B cell (primary cell): ENCODE data around the gene PAQR6. TPM values are rescaled to one million over a fixed set of nuclear protein-coding genes. Genes with fewer than 3 reads are reported as not detected.

Experiments used
- ATAC-seq: fragments of 200-7000 bp; cut with Tn5 transposase; one replicate; pipeline ENCODE4 v1.10.0; 2021; ENCODE audit warnings: low read depth, mild to moderate bottlenecking, moderate number of reproducible peaks, moderate library complexity
- CTCF ChIA-PET: fragments of 350-600 bp; sonication (Branson Sonifier 250); formaldehyde crosslinking; loops from one replicate; lab custom pipeline; 2021; ENCODE audit warnings: antibody characterized with exemption, inconsistent platforms; lab: Charles Lee
- POLR2A ChIA-PET: fragments of 350-600 bp; sonication (Branson Sonifier 250); formaldehyde crosslinking; loops from one replicate; lab custom pipeline; 2021; ENCODE audit warnings: antibody characterized with exemption; lab: Charles Lee
- DNase-seq: peaks from one replicate; pipeline ENCODE4 v3.0.0; 2013
- H2AFZ ChIP-seq: 2 replicates; pipeline ENCODE4 v1.6.1; 2012; ENCODE audit warnings: mild to moderate bottlenecking, low read depth, low read length; ENCODE audit not compliant: insufficient read depth, poor library complexity, severe bottlenecking
- H3K27ac ChIP-seq, 2 donors: 1 replicate in 1 of 2; 2 replicates in 1 of 2; pipeline ENCODE4 v1.5.1; 2012 to 2013; ENCODE audit warnings: low read length in 2 of 2, mild to moderate bottlenecking in 2 of 2, moderate library complexity in 1 of 2
- H3K27me3 ChIP-seq, 4 experiments: fragments of 200-600 bp in 1 of 4; sonication (generic) in 1 of 4; replicated peaks in 1 of 4; 1 replicate in 2 of 4; 2 replicates in 2 of 4; pipeline versions ENCODE4 v1.6.1 to v1.7.0; 2013 to 2016; ENCODE audit warnings: low read length in 3 of 4, mild to moderate bottlenecking in 2 of 4, mixed read lengths in 1 of 4, moderate library complexity in 1 of 4; ENCODE audit not compliant: insufficient read depth in 4 of 4, control insufficient read depth in 3 of 4; ENCODE audit errors: control extremely low read depth in 1 of 4
- H3K36me3 ChIP-seq, 2 experiments: replicated peaks in 1 of 2; 1 replicate in 1 of 2; 2 replicates in 1 of 2; pipeline versions ENCODE4 v1.6.1 to v1.7.1; 2013; ENCODE audit warnings: low read length in 1 of 2; ENCODE audit not compliant: insufficient read depth in 2 of 2, control insufficient read depth in 1 of 2; ENCODE audit errors: control extremely low read depth in 1 of 2, extremely low read depth in 1 of 2
- H3K4me1 ChIP-seq, 2 donors: fragments of 200-600 bp in 1 of 2; sonication (generic) in 1 of 2; 1 replicate in 1 of 2; 2 replicates in 1 of 2; pipeline versions ENCODE4 v1.5.1 to v1.6.1; 2013 to 2017; ENCODE audit warnings: low read length in 2 of 2; ENCODE audit not compliant: control insufficient read depth in 2 of 2, insufficient read depth in 2 of 2
- H3K4me2 ChIP-seq: replicated peaks from 2 replicates; pipeline ENCODE3; 2012; ENCODE audit warnings: mild to moderate bottlenecking, low read depth, low read length; ENCODE audit not compliant: poor library complexity, severe bottlenecking
- H3K4me3 ChIP-seq, 5 experiments: fragments of 200-600 bp in 1 of 5; sonication (generic) in 1 of 5; 1 replicate in 3 of 5; 2 replicates in 2 of 5; pipeline versions ENCODE4 v1.5.1 to v1.7.0; 2011 to 2016; ENCODE audit warnings: low read length in 4 of 5, mild to moderate bottlenecking in 4 of 5, low read depth in 2 of 5, control low read depth in 1 of 5, moderate library complexity in 1 of 5; ENCODE audit not compliant: insufficient read depth in 1 of 5; ENCODE audit errors: control extremely low read depth in 1 of 5, extremely low read depth in 1 of 5
- H3K79me2 ChIP-seq: fragments of 200-600 bp; sonication (generic); one replicate; pipeline ENCODE4 v1.6.0; 2016; ENCODE audit warnings: low read length; ENCODE audit not compliant: control insufficient read depth, insufficient read depth
- H3K9ac ChIP-seq: fragments of 200-600 bp; sonication (generic); 2 replicates; pipeline ENCODE4 v1.6.1; 2017; ENCODE audit warnings: mild to moderate bottlenecking, low read length, moderate library complexity
- H3K9me3 ChIP-seq, 3 donors: one replicate each; pipeline versions ENCODE4 v1.6.1 to v1.7.1; 2013; ENCODE audit warnings: low read length in 2 of 3; ENCODE audit not compliant: control insufficient read depth in 2 of 3, insufficient read depth in 1 of 3; ENCODE audit errors: control extremely low read depth in 1 of 3
- H4K20me1 ChIP-seq: 2 replicates; pipeline ENCODE4 v1.6.0; 2012; ENCODE audit warnings: mild to moderate bottlenecking, low read length; ENCODE audit not compliant: insufficient read depth, control insufficient read depth, poor library complexity, severe bottlenecking
- H3K27ac Mint-ChIP-seq: one replicate; pipeline ENCODE4 v1.8.0; 2021; ENCODE audit warnings: mixed read lengths
- H3K27me3 Mint-ChIP-seq: one replicate; pipeline ENCODE4 v1.8.0; 2021; ENCODE audit warnings: mixed read lengths
- H3K4me1 Mint-ChIP-seq: one replicate; pipeline ENCODE4 v1.8.0; 2021; ENCODE audit warnings: mixed read lengths
- H3K4me3 Mint-ChIP-seq: one replicate; pipeline ENCODE4 v1.8.0; 2021; ENCODE audit warnings: mixed read lengths
- H3K9me3 Mint-ChIP-seq: one replicate; pipeline ENCODE4 v1.8.0; 2022; ENCODE audit warnings: mixed read lengths; ENCODE audit not compliant: insufficient read depth
- CTCF ChIP-seq: fragments of 200-600 bp; IDR thresholded peaks from one replicate; pipeline ENCODE4 v1.8.0; 2022; ENCODE audit warnings: antibody characterized with exemption, mild to moderate bottlenecking
- EZH2 ChIP-seq: IDR thresholded peaks from 2 replicates; pipeline ENCODE4 v1.6.1; 2012; ENCODE audit warnings: borderline replicate concordance, low read depth, mild to moderate bottlenecking, moderate library complexity, low read length; ENCODE audit not compliant: insufficient read depth, poor library complexity, severe bottlenecking
- WGBS: methylation state at CpG from one replicate; pipeline ENCODE4 v1.1.5; 2013; ENCODE audit warnings: missing lambda C conversion rate; ENCODE audit not compliant: insufficient coverage; 5-methylcytosine and 5-hydroxymethylcytosine counted together
- intact Hi-C: fragments of 100-400 bp; cut with micrococcal nuclease; formaldehyde crosslinking; loops from one replicate; pipeline ENCODE4 v1.10.0; 2022
- polyA plus RNA-seq: library from polyadenylated mRNA; depleted of rRNA; stranded (reverse); fragments of >200 nt; gene quantifications from 2 replicates; pipeline ENCODE4 v1.2.3, GENCODE V29; 2012
- total RNA-seq, 2 donors: library from RNA; stranded (reverse); fragments of 120-200 nt in 1 of 2; gene quantifications; 1 replicate in 1 of 2; 2 replicates in 1 of 2; pipeline versions ENCODE4 v1.2.3 to v1.2.4, GENCODE V29; 2013 to 2022

The PAQR6 gene
- total and polyA plus RNA-seq, 2 donors (not counting 1 experiment from before 2014, with no cell fraction given) = 1.3 to 1.8 TPM

- H3K4me2 ChIP-seq = no peak overlapping the region
- ATAC-seq (no peak), DNase-seq (no peak)
- intact Hi-C loops = no loop called here
- no peak for TF ChIP-seq CTCF
- TF ChIP-seq EZH2 = no peak
- no peak overlapping the region for H2AFZ ChIP-seq
- 100% methylated on average over 1 of the region's 1 CpG for WGBS
- H3K36me3 ChIP-seq = peaks cover 6 to 32% of the 10 kb centered on the region in 2 experiments
- peaks cover 14% of the 10 kb centered on the region for H3K79me2 ChIP-seq
- H3K4me1 ChIP-seq = no peaks in the 10 kb centered on the region
- Mint-ChIP-seq H3K27ac (no peak overlapping the region), H3K27me3 (no peaks in the 10 kb centered on the region), H3K9me3 (no peaks in the 10 kb centered on the region), H3K4me1 (peaks cover 2% of the 10 kb centered on the region), H3K4me3 (no peak overlapping the region)
- ChIA-PET CTCF (interaction anchor here (14.5 kb wide), 1 partner anchor 84 kb away, joined by 381 read pairs; no protein-coding TSS in a partner anchor), POLR2A (no interaction called here)
- no peak overlapping the region for H3K9ac ChIP-seq
- no peak overlapping the region for H3K4me3 ChIP-seq
- H4K20me1 ChIP-seq = peaks cover 6% of the 10 kb centered on the region
- H3K27me3 ChIP-seq = no peaks in the 10 kb centered on the region
- no peak overlapping the region for H3K27ac ChIP-seq
- no peaks in the 10 kb centered on the region for H3K9me3 ChIP-seq
Measured at GRCh38 chr1:156230473-156230837, 17.4 kb downstream of the PAQR6 start.

GRCh38 chr1:156229809-156230472 lies 17.9 kb downstream of the PAQR6 start:
- no peak for ATAC-seq
- POLR2A ChIA-PET = no interaction called here

More at GRCh38 chr1:156229809-156230472, 17.9 kb downstream of the PAQR6 start:
- Histone ChIP-seq H3K27ac (no peak overlapping the region), H3K9me3 (no peaks in the 10 kb centered on the region), H2AFZ (no peak overlapping the region), H3K79me2 (peaks cover 14% of the 10 kb centered on the region), H3K4me2 (no peak overlapping the region), H3K9ac (no peak overlapping the region), H3K4me3 (no peak overlapping the region), H3K36me3 (peaks cover 6 to 31% of the 10 kb centered on the region in 2 experiments), H3K27me3 (no peaks in the 10 kb centered on the region), H3K4me1 (no peaks in the 10 kb centered on the region), H4K20me1 (peaks cover 6% of the 10 kb centered on the region)
- Mint-ChIP-seq H3K9me3 (no peaks in the 10 kb centered on the region), H3K4me3 (no peak overlapping the region), H3K4me1 (peaks cover 4% of the 10 kb centered on the region), H3K27me3 (no peaks in the 10 kb centered on the region), H3K27ac (no peak overlapping the region)
- no peak for DNase-seq
- intact Hi-C loops = no loop called here
- CTCF ChIA-PET = interaction anchor here (0.6 to 14.5 kb wide), 2 partner anchors 32 to 84 kb away, joined by 3 to 381 read pairs; no protein-coding TSS in a partner anchor
- 97% methylated on average over 10 of the region's 11 CpGs for WGBS
- TF ChIP-seq EZH2 (no peak), CTCF (no peak)
